ENCODE measurements around the gene RNGTT.

RNGTT gene

DNA sequence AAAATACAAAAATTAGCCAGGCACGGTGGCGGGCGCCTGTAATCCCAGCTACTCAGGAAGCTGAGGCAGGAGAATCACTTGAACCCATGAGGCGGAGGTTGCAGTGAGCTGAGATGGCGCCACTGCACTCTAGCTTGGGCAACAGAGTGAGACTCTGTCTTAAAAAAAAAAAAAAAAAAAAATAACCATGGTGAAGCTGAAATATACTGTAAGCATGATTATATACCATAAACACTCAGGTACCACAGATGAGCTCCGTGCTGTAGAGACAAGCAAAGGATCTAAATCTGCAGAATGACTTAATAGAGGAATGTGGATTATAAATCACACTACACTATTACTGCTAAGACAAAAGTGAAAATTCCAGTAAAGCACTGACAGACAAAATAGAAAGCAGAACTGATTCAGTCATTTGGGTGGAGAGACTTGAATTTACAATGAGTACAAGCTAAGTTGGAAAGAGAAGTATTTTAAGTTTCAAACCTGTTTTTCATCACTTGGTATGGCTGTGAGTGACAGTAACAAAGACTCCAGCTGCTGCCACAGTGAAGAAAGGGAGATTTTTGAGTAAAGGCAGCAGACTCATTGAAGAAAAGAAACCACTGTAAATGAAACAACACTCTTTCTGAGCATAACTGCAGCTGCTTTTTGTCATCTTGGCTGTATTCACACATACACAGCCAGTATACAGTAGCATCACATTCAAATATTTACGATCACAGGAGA, 322.1 kb downstream of the RNGTT start:
- no peak for DNase-seq

DNA sequence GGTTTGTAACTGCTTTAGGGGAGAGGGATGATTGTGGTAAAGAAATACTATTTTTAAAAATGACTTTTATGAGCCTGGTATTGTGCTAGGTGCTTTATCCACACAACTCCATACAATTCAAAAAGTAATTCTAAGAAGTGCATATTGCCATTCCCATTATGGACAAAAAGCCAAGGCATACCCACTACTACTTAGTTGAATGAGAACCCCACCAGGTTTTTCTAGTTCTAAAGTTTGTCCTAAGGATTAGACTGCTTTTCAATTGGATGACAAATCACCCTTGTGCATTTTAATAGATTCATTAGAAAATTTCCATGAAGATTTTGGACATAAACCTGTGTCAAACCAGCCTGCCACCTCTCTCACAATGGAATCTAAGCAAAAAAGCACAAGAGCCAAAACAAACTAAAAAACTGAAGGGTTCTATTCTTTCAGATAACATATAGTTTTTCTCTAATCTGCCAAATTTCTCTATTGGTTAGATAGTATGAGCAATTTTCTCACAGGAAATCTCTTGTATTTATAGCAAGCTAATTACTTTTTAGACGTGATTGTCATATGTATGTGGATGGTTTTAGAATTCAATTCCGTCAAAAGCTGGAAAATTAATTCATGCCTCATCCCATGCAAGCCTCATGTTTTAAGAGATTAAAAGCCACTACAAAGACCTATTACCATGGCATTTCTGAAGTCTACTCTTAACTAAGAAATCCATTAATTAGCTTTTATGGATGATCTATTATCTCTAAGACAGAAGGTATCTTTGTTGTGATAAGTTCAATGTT, 325.5 kb downstream of the RNGTT start:
- DNase-seq, result no peak

DNA sequence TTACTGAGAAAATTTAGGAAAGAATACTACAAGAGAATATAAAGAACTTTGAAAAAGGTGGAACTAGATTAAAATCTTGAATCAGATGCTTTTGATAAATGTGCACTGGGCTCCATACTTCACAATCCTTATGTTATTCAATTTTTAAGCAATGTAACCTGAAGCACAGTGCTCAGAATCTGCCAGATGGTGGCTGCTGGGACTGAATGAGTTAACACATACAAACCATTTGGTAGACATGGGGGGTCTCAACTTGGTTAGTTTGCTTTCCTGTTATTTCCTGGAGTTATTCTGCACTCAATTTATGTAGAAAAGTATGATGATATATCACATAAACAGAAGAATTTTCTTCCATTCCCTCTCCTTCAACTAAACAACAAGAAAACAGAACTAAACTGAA, 326.5 kb downstream of the RNGTT start:
- DNase-seq, result no peak

DNA sequence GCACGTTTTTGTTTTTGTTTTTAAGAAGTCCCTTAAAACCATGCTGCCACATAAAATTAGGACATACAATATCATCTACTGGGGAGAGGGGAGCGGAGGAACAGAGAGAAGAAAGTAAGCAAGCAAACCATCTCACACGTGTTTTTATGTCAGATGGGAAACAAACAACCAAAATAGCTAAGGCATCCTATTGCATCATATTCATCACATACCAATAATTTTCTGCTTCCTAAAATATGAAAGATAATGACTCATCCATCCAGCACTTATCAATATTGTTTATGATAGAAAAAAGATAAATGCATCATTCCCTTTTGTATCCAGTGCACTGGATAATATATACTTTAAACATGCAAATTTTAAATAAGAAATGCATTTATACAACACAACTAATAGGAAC, 329.6 kb downstream of the RNGTT start:
- DNase-seq, result no peak

DNA sequence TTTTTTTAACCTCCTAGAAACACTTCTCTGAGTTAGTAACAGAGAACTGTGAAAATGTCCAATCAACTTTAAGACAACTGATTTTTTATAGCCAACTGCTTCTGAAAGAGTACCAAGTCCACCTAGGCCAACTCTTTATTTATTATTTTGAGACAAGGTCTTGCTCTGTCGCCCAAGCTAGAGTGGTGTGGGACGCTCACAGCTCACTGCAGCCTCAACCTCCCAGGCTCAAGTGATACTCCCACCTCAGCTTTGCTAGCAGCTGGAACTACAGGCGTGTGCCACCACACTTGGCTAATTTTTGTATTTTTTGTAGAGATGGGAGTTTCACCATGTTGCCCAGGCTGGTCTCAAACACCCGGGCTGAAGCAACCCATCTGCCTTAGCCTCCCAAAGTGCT, 331.6 kb downstream of the RNGTT start:
- no peak for DNase-seq

DNA sequence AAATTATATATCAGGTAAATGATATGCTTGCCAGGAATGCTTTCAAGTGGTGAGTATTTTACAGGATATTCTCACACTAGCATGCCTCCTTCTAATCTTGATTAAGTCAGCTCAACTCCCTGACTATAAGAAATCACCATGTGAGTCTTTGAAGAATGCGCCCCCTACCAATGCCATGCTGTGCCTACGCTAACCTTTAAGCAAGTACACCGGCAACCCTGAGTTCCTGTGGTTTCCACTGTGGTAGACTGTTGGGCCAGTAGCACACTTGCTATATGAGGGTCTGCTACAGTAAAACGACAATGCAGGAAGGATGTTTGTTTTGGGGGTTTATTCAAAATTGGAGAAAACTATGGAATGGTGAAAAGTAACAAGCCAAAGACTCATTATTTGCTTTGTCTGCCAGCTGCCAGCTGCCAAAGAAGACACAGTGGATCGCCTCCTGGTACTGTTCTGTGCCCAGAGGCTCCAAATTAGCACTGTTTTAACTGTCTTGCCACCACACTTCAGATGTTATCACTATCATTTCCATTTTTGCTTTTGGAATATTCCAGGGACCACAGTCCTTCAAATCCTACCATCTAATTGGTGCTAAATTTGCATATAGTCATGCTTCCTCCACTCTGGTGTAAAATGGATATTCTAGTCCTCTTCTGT, 333.5 kb downstream of the RNGTT start:
- peak; percentile 70 for DNase-seq

DNA sequence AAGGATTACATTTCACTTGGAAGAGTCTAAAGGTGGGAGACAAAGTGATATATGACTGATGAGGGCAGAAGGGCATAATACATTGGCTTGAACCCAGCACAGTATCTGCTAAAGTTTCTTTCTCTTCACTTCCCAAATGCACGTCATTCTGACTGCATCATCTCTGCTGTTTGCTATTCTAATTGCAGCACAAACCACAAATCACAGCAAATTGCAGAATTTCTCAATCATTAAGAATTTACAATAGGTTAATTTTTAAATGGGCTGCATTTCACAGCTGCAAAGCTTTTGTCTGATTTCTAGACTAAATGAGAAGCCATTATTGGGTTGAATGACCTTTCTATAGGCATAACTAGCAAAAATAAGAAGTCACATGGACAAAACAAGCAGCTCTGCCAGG, 337.0 kb downstream of the RNGTT start:
- no peak for DNase-seq

DNA sequence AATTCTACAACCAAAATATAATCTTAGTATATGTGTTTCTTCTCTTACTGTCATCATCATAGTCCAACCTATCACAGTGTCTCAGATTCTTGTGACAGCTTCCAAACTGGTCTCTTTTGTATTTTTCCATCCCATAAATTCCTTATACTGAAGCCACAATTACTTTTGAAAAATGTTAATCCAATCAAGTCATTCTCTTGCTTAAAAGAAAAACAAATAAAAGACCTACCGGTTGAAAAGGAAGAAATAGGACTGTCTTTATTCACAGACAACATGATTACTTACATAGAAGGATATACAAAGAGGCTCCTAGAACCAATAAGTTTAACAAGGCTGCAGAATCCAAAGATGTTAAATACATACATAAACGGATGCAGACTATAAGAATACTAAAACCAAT, 339.9 kb downstream of the RNGTT start:
- DNase-seq, result no peak

DNA sequence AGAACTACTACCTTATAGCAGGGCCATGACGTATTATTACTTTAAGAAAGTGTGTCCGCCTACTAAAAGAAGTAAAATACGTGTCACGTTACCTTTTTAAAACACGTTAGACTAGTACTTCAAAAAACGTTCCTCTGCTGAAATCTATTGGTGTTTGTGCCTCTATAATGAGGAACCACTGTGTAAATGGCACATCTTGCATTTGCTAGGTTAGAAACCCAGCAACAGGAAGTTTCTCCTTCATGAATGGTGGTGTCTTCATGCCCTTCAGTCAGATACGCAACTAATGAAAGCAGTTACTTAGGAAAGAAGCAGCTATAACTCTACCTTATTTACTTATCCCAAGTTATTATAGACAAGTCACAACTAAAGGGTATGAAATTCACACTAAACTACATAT, 343.5 kb downstream of the RNGTT start:
- no peak for DNase-seq

DNA sequence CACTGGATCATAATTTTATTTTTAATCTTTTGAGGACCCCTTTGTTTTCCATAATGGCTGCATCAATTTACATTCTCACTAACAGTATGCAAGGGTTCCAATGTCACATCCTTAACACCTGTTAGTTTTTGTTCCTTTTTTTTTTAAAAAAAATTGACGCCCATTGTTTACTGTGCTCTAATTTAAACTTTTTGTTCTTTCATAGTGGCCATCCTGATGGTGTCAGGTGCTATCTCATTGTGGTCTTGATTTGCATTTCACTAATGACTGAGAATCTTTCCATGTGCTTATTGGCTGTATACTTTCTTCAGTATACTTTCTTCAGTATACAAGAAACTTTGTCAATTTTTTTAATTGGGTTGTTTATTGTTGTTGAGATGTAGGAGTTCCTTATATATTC, 347.0 kb downstream of the RNGTT start:
- DNase-seq, result no peak

DNA sequence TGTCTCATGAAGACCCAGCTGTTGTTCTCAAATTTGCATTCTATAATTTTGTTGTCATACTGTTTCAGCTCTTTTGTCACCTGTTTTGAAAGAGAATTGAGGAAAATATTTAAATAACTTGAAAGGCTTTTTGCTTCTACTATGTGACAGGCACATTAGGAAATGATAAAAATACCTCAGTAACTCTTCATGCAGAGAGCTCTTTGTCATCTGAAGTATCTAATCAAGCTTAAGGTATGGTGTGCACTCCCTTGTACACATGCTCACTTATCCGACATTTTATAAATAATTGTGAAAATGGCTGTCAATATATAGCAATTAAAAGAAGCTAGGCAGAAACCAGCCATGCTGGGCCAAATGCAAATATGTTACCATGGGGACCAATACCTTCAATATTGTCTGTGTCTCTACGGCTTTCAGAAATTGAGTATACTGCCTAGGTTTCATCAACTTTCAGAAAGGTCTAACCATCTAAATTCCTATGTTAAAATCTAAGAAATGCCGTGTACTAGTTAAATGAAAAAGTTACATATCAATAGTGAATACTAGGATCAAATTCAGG, 349.0 kb downstream of the RNGTT start:
- no peak for DNase-seq

DNA sequence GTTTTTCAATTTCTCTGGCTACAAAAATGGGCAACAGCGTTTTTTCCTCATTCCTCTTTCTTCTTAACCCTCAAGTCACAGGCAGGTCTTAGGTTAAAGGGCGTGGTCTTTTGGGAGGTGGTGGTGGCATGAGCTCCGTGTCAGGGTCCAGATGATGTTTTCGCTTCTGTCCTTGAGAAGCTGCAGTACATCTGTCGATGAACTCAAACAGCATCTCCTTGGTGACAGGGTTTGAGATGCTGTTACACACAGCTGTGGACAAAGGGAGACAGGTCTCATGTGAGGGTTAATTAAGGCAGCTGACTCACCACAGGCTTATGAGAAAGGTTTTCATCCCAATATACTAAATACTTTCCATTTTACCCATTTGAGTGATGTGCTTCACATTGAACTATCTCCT, 350.8 kb downstream of the RNGTT start:
- no peak for DNase-seq

DNA sequence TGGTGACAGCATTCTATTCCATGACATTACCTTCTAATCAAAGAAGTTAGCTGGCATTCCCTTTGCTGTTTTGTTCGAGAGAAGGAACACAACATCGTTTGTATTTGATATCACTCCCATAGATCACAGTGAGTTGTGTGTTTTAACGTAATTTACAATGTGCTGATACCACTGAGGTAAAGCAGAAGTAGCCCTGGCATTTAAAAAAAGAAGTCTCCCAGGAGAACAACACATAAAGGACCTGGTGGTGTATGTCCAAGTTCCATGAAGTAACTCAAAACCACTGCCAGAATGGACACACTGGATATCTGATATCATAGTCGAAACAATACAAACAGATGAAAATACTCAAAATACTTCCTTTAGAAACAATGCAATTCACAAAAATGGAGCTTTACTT, 351.7 kb downstream of the RNGTT start:
- DNase-seq, result no peak

DNA sequence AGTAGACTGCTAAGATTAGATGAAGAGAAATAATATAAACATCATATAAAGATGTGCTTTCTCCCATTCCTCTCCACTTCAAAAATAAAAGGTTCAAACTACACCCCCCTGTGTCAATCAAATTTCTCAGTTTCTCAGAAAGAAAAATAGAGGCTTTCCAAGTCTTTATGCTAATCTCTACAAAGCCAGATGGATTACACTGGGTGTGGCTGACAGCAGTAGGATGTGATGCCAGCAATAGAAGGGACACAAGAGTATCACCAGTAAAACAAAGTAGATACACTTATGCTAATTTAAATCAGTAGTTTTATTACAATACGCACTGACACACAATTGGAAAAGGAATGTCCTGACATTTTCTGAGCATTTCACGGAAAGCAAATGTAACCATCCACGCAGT, 353.4 kb downstream of the RNGTT start:
- DNase-seq, result peak; percentile 44

DNA sequence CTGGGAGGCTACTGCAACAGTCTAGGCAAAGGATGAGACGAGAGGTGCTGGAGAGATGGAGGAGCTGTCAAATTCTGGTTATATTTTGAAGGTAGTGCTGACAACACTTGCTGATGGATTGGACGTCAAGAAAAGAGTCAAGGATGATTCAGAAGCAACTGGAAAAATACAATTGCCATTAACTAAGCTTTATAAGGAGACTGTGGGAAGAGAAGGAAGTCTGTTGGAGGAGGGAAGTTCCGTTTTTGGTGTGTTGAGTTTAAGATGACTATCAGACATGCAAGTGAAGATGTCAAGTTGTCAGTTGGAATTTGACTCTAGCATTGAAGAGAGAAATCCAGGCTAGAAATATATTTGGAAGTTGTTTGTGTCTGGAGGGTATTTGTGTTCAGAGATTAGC, 358.1 kb downstream of the RNGTT start:
- no peak for DNase-seq

DNA sequence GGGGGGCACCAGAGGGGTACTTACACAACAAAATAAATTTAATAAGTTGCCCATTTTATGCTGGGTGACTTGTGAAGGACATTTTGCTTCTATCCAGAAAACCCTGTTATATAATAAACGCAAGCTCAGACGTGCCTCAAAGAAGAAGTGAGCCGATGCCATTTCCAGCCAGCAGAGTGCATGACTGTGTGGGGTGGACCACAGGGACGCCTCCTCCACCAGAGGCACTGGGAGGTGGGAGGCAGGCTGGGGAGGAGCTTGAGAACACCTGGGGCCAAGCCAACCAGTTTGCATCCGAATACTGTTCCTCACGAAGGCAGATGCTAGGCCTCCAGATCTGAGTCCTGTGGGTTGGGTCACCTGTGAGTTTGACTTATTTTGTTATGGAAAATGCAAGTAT, 363.8 kb downstream of the RNGTT start:
- no peak for DNase-seq

DNA sequence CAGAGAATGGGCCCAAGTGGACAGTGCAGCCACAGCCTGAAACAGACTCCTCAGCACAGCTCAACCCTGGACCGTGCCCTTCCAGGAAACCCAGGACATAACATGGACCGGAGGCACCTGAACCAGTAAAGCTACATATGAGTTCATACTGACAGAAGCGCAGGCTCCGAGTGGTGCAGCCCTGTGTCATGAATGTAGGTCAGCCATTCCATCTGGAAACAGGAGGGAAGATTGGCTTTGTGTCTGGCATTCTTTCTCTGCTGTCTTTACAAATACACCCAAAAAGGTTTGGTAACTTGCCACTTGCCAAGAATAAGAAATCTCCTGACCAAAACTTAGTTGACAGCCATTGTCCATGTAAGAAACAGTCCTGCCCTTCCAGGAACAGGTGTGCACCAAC, 366.6 kb downstream of the RNGTT start:
- no peak for DNase-seq

DNA sequence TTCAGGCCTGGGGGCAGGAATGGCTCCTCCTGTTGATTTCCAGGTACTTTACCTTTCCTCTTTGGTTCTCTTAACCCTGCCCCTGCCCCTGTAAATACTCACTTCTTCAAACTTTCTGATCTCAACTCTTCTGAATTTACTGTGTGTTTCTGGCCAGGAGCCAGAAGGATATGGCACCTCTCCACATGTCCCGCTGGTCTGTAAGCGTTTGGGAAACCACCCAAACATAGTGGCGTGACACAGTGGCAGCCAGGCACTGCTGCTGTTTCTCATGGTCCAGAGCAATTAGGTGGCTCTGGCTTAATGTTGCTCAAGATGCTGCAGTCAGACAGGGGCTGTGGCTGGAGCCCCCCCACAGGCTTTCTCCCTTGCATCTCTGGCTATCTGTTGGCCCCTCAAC, 374.5 kb downstream of the RNGTT start:
- no peak for DNase-seq

DNA sequence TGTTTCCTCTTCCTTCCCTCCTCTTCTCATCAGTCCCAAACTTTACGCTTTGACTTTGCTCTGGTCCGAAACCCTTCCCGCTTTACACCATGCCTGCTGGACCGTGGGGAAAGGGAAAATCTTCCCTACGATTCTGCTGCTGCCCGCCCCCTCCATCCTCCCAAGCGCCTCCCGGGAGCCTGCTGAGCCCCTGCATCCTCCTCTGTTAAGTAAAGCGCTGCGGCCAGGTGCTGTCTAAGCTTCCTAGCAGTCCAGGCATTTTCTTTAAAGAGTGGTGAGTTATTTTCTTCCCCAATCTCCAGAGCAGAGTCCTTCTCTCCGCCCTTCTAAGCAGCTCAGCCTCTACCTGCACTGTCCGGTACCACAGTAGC, 376.3 kb downstream of the RNGTT start:
- no peak for DNase-seq

DNA sequence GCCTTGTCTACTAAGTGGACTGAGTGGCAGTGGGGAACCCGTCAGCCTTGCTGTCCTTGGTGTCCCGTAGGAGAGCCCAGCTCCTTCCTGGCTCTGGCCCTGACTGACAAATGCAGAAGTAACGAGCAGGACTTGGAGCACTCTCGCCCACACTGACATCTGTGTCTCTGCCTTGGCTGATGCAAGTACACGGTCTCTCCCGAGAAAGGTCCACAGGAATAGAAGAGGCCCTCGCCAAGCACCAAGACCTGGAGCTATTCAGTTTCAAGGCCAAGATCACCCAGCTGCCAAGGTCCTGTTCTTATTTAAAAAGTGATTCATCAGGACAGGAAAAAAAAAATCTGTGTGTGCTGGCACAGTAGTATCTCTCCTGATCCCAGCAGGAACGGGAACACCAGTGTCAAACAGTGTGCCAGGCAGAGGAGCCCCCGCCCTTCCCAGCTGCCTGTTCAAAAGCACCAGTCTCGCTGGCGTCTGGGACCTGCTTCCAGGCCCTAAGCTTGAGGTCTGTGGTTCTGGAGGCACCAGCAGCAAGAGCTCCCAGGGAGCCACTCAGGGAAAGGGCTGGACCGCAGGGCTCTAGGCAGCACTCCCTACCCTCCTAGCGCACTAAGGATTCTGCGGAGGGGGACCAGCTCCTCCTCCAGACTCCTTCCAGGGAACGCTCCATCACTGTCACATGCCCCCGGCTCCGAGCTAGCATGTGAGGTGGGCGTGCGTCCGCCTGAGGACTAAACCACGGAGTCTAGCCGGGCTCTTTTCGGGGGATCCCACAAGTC, 376.9 kb downstream of the RNGTT start:
- DNase-seq, result no peak

DNA sequence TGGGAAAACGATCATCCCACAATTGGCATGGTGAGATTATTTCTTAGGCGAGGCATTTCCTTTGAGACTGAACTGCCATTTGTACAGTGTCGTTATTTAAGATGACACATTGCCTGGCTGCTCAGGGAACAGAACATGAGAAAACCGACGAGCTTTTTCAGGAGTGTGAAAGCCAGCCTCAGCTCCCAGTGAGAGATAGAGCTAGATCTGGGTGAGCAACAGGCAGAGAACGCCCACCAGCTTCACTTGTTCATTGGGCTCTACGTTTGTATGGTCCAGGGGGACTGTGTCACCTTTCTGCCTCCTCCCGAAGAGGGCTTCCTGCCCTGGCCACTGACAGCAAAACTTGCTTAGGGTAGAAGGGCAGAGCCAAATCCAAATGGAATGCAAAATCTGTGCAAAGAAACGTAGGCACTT, 378.1 kb downstream of the RNGTT start:
- no peak for DNase-seq

DNA sequence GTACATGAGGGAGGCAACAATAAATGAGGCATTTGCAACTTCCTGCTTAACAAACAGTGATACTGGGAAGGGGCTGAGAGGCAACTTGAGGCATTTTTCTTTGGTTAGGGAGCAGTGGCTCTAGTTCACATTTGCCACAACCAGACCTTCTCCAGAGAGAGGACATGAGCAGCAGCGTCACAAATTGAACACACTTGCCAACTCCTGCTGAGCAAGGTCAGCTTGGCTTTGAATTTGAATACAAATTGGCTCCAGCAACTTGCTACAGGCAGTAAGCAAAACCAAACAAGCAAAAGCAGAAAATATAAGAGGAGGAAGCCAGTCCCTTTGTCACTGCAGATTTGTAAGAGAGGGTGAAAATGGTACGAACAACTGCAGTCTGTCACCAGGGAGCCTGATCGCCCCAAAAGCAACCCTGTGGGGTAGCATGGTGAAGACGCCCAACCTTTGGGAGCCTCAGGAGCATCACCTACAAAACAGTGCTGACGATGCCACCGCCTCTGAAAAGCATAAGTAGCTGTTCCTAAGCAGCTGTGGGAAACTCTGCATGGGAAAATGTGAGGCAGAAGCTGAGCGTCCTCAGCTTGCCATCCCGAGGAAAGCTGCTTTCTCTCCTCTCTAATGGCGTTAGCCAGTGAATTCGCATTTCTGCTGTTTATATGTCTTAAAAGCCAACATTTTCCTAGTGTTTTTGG, 378.7 kb downstream of the RNGTT start:
- no peak for DNase-seq
